Measurements from ENCODE around the gene HIVEP3. TPM values are rescaled to one million over a fixed set of nuclear protein-coding genes. Genes with fewer than 3 reads are reported as not detected.

The HIVEP3 gene
- total RNA-seq, 1 donor from 2014 or later = 2.9 TPM

DNA sequence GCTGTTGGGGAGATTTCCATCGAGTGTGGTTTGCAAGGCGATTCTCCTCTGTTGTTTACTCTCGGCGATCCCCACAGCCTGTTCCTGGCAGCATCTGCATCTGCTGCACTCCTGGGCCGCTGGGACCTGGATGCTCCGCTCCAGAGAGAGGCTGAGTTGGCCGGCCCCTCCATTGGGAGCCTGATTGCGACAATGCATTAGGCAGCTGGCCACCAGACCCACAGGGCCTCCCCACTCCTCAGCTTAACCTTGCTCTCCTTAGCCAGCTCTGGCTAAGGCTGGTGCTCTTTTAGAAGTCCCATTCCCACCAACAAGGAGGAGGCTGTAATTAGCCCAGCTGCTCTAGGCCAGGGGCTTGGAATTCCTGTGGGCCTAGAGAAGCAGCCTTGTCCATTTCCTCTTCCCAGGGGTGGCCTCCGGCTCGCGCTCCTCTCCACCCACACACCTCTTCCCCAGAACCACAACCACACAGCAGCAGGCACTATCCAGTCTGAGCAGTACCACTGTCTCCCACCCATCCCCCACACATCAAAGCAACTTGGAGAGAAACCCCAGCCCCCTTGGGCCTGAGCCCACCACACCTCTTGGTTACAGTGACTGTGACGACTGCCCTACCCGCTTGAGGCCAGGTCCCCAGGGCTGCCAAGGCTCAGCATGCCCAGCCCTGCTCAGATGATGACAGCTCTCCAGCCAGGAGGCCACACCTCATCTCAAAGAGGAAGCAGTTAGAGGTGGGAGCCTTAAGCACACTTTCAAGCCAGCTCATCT lies 240.4 kb downstream of the HIVEP3 start:
- Histone ChIP-seq H3K4me3 (no peak overlapping the region), H3K27me3 (no peaks in the 10 kb centered on the region), H3K4me1 (peaks cover 26% of the 10 kb centered on the region), H3K27ac (no peak overlapping the region), H3K36me3 (no peaks in the 10 kb centered on the region), H3K9me3 (no peaks in the 10 kb centered on the region)
- intact Hi-C loops (cut with DNase I) = no loop called here
- DNase-seq (ENCODE audit: extremely low spot score in 2 of 2) = no peak
- TF ChIP-seq POLR2AphosphoS5 (IDR thresholded peaks at IDR 0.05; ENCODE audit: insufficient read depth in 1 of 2, low read depth in 1 of 2) (no peak), POLR2A (IDR thresholded peaks at IDR 0.05) (no peak)
- TF ChIP-seq, protein P1, sequence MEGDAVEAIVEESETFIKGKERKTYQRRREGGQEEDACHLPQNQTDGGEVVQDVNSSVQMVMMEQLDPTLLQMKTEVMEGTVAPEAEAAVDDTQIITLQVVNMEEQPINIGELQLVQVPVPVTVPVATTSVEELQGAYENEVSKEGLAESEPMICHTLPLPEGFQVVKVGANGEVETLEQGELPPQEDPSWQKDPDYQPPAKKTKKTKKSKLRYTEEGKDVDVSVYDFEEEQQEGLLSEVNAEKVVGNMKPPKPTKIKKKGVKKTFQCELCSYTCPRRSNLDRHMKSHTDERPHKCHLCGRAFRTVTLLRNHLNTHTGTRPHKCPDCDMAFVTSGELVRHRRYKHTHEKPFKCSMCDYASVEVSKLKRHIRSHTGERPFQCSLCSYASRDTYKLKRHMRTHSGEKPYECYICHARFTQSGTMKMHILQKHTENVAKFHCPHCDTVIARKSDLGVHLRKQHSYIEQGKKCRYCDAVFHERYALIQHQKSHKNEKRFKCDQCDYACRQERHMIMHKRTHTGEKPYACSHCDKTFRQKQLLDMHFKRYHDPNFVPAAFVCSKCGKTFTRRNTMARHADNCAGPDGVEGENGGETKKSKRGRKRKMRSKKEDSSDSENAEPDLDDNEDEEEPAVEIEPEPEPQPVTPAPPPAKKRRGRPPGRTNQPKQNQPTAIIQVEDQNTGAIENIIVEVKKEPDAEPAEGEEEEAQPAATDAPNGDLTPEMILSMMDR (IDR thresholded peaks at IDR 0.05) = no peak

DNA sequence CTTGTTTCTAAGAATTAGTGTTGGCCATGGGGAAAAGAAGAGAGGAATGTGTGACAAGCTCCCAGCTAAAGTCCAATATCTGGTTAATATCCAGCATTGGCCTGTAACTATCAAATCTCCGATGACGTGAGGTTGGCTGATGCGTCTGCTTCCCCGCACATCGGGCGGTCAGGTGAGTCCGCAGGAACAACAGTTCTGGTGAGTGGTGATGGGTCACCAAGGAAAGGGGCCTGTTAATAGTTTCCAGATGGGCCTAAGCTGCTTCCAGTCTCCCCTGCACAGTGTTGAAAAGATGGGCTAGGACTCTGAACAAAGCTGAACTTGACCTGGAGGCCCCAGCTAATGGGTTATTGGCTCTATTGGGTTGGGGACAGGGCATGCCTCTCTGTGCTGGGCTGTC lies 241.1 kb downstream of the HIVEP3 start:
- no peak for DNase-seq (ENCODE audit: extremely low spot score in 2 of 2)
- H3K36me3 ChIP-seq = no peaks in the 10 kb centered on the region
- H3K4me1 ChIP-seq = peaks cover 33% of the 10 kb centered on the region
- TF ChIP-seq, protein P1 (IDR thresholded peaks at IDR 0.05) = no peak
- no peak for TF ChIP-seq POLR2A (IDR thresholded peaks at IDR 0.05)
- TF ChIP-seq POLR2AphosphoS5 (IDR thresholded peaks at IDR 0.05; ENCODE audit: insufficient read depth in 1 of 2, low read depth in 1 of 2) = no peak
- no peaks in the 10 kb centered on the region for H3K9me3 ChIP-seq
- H3K27me3 ChIP-seq = no peaks in the 10 kb centered on the region
- intact Hi-C loops (cut with DNase I) = no loop called here
- no peak overlapping the region for H3K27ac ChIP-seq
- no peak overlapping the region for H3K4me3 ChIP-seq

DNA sequence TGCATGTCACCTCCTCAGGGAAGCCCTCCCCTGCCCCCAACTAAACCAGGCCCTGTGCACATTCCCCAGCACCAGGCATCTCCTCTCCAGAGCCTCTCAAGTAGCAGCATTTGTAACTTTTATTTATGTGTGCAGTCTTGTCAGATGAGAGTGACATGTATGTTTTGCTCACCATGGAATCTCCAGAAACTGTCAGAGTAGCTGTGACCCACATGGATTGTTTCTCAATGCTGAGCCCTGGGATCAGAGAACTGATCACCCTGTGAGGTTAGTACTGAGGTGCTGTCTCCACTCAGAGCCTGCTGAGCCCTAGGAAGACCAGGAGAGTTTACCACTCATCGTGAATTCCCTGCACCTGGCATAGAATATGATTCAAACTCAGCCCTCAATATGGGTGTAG lies 243.3 kb downstream of the HIVEP3 start:
- TF ChIP-seq POLR2AphosphoS5 (IDR thresholded peaks at IDR 0.05; ENCODE audit: insufficient read depth in 1 of 2, low read depth in 1 of 2) (no peak), POLR2A (IDR thresholded peaks at IDR 0.05) (no peak)
- TF ChIP-seq, protein P1 (IDR thresholded peaks at IDR 0.05) = no peak
- no peak for DNase-seq (ENCODE audit: extremely low spot score in 2 of 2)
- Histone ChIP-seq H3K27me3 (no peaks in the 10 kb centered on the region), H3K36me3 (no peaks in the 10 kb centered on the region), H3K9me3 (no peaks in the 10 kb centered on the region), H3K4me3 (no peak overlapping the region), H3K4me1 (peaks cover 35% of the 10 kb centered on the region), H3K27ac (no peak overlapping the region)
- intact Hi-C loops (cut with DNase I) = no loop called here

DNA sequence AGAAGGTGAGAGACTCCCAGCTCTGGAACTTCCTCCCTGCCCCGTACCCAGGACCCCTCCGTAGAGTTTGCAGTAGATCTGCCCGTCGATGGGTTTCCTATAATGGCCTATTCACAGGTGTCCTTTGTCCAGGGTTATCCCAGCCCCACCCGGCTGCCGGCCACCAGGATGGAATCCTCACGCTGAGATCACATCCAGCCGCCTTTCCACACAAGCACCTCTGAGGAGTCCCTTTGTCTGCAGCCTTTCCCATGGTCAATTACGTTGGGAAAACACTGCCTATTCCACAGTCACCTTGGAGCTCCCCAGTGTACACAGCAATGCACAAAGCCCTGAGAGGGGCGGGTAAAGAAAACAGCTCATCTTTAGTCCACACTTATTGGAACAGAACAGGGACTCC lies 244.2 kb downstream of the HIVEP3 start:
- no peaks in the 10 kb centered on the region for H3K27me3 ChIP-seq
- peaks cover 35% of the 10 kb centered on the region for H3K4me1 ChIP-seq
- intact Hi-C loops (cut with DNase I) = no loop called here
- H3K36me3 ChIP-seq = no peaks in the 10 kb centered on the region
- no peaks in the 10 kb centered on the region for H3K9me3 ChIP-seq
- TF ChIP-seq POLR2A (IDR thresholded peaks at IDR 0.05) (no peak), POLR2AphosphoS5 (IDR thresholded peaks at IDR 0.05; ENCODE audit: insufficient read depth in 1 of 2, low read depth in 1 of 2) (no peak)
- TF ChIP-seq, protein P1 (IDR thresholded peaks at IDR 0.05) = no peak
- no peak overlapping the region for H3K27ac ChIP-seq
- no peak for DNase-seq (ENCODE audit: extremely low spot score in 2 of 2)
- no peak overlapping the region for H3K4me3 ChIP-seq

DNA sequence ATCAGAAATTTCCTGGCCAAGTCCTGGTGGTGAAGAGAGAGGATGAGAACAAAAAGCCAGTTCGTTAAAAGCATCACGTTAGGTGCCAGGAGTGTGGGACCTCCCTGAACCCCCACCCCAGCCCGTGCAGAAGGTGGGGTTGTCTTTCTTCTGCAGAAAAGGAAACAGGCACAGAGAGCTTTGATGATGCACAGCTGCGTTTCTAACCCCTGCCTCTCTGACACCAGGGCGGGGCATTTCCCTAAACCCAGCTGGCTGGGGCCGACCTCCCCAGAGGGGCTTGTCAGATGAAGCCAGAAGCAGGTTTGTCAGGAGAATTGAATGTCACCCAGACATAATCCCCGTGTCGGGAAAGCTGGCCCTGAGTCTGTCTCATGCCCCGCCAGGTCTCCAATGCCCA lies 244.9 kb downstream of the HIVEP3 start:
- Histone ChIP-seq H3K9me3 (no peaks in the 10 kb centered on the region), H3K27me3 (no peaks in the 10 kb centered on the region), H3K4me3 (no peak overlapping the region), H3K36me3 (no peaks in the 10 kb centered on the region), H3K27ac (no peak overlapping the region), H3K4me1 (peaks cover 29% of the 10 kb centered on the region)
- no peak for DNase-seq (ENCODE audit: extremely low spot score in 2 of 2)
- intact Hi-C loops (cut with DNase I) = no loop called here
- TF ChIP-seq, protein P1 (IDR thresholded peaks at IDR 0.05) = no peak
- no peak for TF ChIP-seq POLR2AphosphoS5 (IDR thresholded peaks at IDR 0.05; ENCODE audit: insufficient read depth in 1 of 2, low read depth in 1 of 2)
- no peak for TF ChIP-seq POLR2A (IDR thresholded peaks at IDR 0.05)
